Erythroblast (primary cell): ENCODE measurements around the gene BACE1-AS.

Experiments used
- GATA1 ChIP-seq: IDR thresholded peaks from 2 replicates; pipeline ENCODE4 v1.6.1; 2011; ENCODE audit warnings: low read depth, mild to moderate bottlenecking, control low read depth, low read length, moderate library complexity
- POLR2A ChIP-seq: IDR thresholded peaks from 2 replicates; pipeline ENCODE4 v1.6.1; 2011; ENCODE audit warnings: mild to moderate bottlenecking, low read length

GRCh38 chr11:117258576-117258975 is 32.6 kb upstream of the BACE1-AS start:
- TF ChIP-seq POLR2A (no peak), GATA1 (no peak)
